HCT116 (cell line): ENCODE measurements around the gene PDE7B. TPM values are rescaled to one million over a fixed set of nuclear protein-coding genes. Genes with fewer than 3 reads are reported as not detected.

Experiments used
- ATAC-seq: fragments of 200-7000 bp; cut with Tn5 transposase; 2 replicates; pipeline ENCODE4 v1.9.1; 2020; ENCODE audit warnings: mild to moderate bottlenecking, moderate library complexity
- BruUV-seq: library from RNA; stranded (reverse); fragments of 400-500 nt; replicated peaks from 2 replicates; lab custom pipeline; 2021; lab: Mats Ljungman, UMichigan
- CTCF ChIA-PET: fragments of 300-600 bp; sonication (Branson Sonifier 250); formaldehyde crosslinking; loops from one replicate; lab custom pipeline; 2021; ENCODE audit warnings: antibody characterized with exemption; lab: Charles Lee
- POLR2A ChIA-PET: fragments of 300-600, 350-600 bp; sonication (Branson Sonifier 250); formaldehyde crosslinking; loops from one replicate; lab custom pipeline; 2021; ENCODE audit warnings: antibody characterized with exemption; lab: Charles Lee
- RAD21 ChIA-PET, 2 experiments: fragments of 300-600 bp; sonication (Branson Sonifier 250); formaldehyde crosslinking; loops; one replicate each; lab custom pipeline; 2023; ENCODE audit warnings: low total read pairs in 2 of 2; ENCODE audit not compliant: uncharacterized antibody in 2 of 2, unreplicated experiment in 2 of 2, low non-redundant PET in 1 of 2; lab: Charles Lee
- DNase-seq: peaks from one replicate; pipeline ENCODE4 v3.0.0-alpha.2; 2010; ENCODE audit warnings: low read depth, low spot score
- H2AFZ ChIP-seq: fragments of 200-600 bp; shearing (Covaris generic), sonication (generic); 2 replicates; pipeline ENCODE4 v1.6.1; 2017; ENCODE audit warnings: low read depth, mixed run types, mixed read lengths, antibody characterized with exemption, low read length; ENCODE audit not compliant: poor library complexity, severe bottlenecking
- H3K27ac ChIP-seq: 2 replicates; pipeline ENCODE4 v1.5.1; 2012; ENCODE audit warnings: low read depth, low read length
- H3K27me3 ChIP-seq: fragments of 200-600 bp; sonication (generic); 2 replicates; pipeline ENCODE4 v1.6.1; 2016; ENCODE audit warnings: mixed run types, low read length, mixed read lengths; ENCODE audit not compliant: insufficient read depth
- H3K36me3 ChIP-seq, 2 experiments: fragments of 200-500 bp in 1 of 2; fragments of 200-600 bp in 1 of 2; sonication (Bioruptor generic) in 1 of 2; sonication (generic) in 1 of 2; 2 replicates each; pipeline versions ENCODE4 v1.5.1 to v1.6.1; 2014 to 2016; ENCODE audit warnings: low read length in 2 of 2, inconsistent platforms in 1 of 2, mixed read lengths in 1 of 2, mixed run types in 1 of 2; ENCODE audit not compliant: insufficient read depth in 2 of 2, control insufficient read depth in 1 of 2
- H3K4me1 ChIP-seq, 2 experiments: fragments of 200-600 bp in 1 of 2; sonication (generic) in 1 of 2; 2 replicates each; pipeline versions ENCODE4 v1.5.1 to v1.6.1; 2012 to 2017; ENCODE audit warnings: low read length in 2 of 2, inconsistent platforms in 1 of 2, mild to moderate bottlenecking in 1 of 2, mixed read lengths in 1 of 2, mixed run types in 1 of 2, moderate library complexity in 1 of 2; ENCODE audit not compliant: insufficient read depth in 2 of 2, control insufficient read depth in 1 of 2
- H3K4me2 ChIP-seq: fragments of 200-600 bp; sonication (generic); 2 replicates; pipeline ENCODE4 v1.6.1; 2017; ENCODE audit warnings: mixed run types, low read length, mixed read lengths
- H3K4me3 ChIP-seq, 2 experiments: fragments of 200-600 bp in 1 of 2; sonication (generic) in 1 of 2; replicated peaks in 1 of 2; 2 replicates each; pipeline ENCODE4 v1.5.1; 2011 to 2016; ENCODE audit warnings: low read length in 2 of 2, control low read depth in 1 of 2, low read depth in 1 of 2, mild to moderate bottlenecking in 1 of 2, mixed read lengths in 1 of 2, mixed run types in 1 of 2
- H3K79me2 ChIP-seq: fragments of 200-600 bp; sonication (generic); 2 replicates; pipeline ENCODE4 v1.6.1; 2017; ENCODE audit warnings: mild to moderate bottlenecking, mixed run types, low read length, moderate library complexity, mixed read lengths; ENCODE audit not compliant: insufficient read depth
- H3K9ac ChIP-seq: fragments of 200-600 bp; sonication (generic); 2 replicates; pipeline ENCODE4 v1.6.1; 2016; ENCODE audit warnings: low read length, mixed read lengths
- H3K9me2 ChIP-seq: fragments of 200-600 bp; sonication (generic), shearing (Covaris generic); 2 replicates; pipeline ENCODE4 v1.6.1; 2017; ENCODE audit warnings: mixed run types, mild to moderate bottlenecking, moderate library complexity; ENCODE audit not compliant: insufficient read depth
- H3K9me3 ChIP-seq, 2 experiments: fragments of 200-500 bp in 1 of 2; fragments of 200-600 bp in 1 of 2; sonication (Bioruptor generic) in 1 of 2; sonication (generic) in 1 of 2; 2 replicates each; pipeline ENCODE4 v1.6.1; 2014 to 2017; ENCODE audit warnings: low read length in 2 of 2, mixed read lengths in 2 of 2, inconsistent platforms in 1 of 2, low read depth in 1 of 2, mild to moderate bottlenecking in 1 of 2, mixed run types in 1 of 2, moderate library complexity in 1 of 2; ENCODE audit not compliant: control insufficient read depth in 1 of 2, insufficient read depth in 1 of 2
- H4K20me1 ChIP-seq: fragments of 200-600 bp; sonication (generic), shearing (Covaris generic); 2 replicates; pipeline ENCODE4 v1.6.1; 2017; ENCODE audit warnings: mixed run types, mild to moderate bottlenecking, moderate library complexity; ENCODE audit not compliant: insufficient read depth
- CBX3 ChIP-seq: IDR thresholded peaks from 2 replicates; pipeline ENCODE4 v1.6.1; 2012; ENCODE audit warnings: low read depth
- EGR1 ChIP-seq: IDR thresholded peaks from 2 replicates; pipeline ENCODE4 v1.6.1; 2012; ENCODE audit warnings: low read depth
- EZH2 ChIP-seq: fragments of 200-600 bp; sonication (generic); IDR thresholded peaks from 2 replicates; pipeline ENCODE4 v1.6.1; 2017; ENCODE audit warnings: antibody characterized with exemption, mixed run types
- EZH2phosphoT487 ChIP-seq: fragments of 200-600 bp; IDR thresholded peaks from 2 replicates; pipeline ENCODE4 v1.6.1; 2018; ENCODE audit warnings: antibody characterized with exemption, borderline replicate concordance
- POLR2AphosphoS5 ChIP-seq: IDR thresholded peaks from 2 replicates; pipeline ENCODE4 v1.6.1; 2011; ENCODE audit warnings: mild to moderate bottlenecking, low read depth, low read length, moderate library complexity
- RAD21 ChIP-seq: IDR thresholded peaks from 2 replicates; pipeline ENCODE4 v1.6.1; 2012; ENCODE audit warnings: low read depth, mild to moderate bottlenecking
- SIN3A ChIP-seq: IDR thresholded peaks from 2 replicates; pipeline ENCODE4 v1.6.1; 2012; ENCODE audit warnings: low read depth
- SRF ChIP-seq: IDR thresholded peaks from 2 replicates; pipeline ENCODE4 v1.6.1; 2012; ENCODE audit warnings: low read depth
- TCF7L2 ChIP-seq: IDR thresholded peaks from 2 replicates; pipeline ENCODE4 v1.7.0; 2011; ENCODE audit warnings: borderline replicate concordance, inconsistent platforms; ENCODE audit not compliant: insufficient read depth, insufficient read length; ENCODE audit errors: extremely low read depth
- YY1 ChIP-seq: IDR thresholded peaks from 2 replicates; pipeline ENCODE4 v1.6.1; 2011; ENCODE audit warnings: low read length, low read depth, moderate library complexity, mild to moderate bottlenecking; ENCODE audit not compliant: insufficient replicate concordance; ENCODE audit errors: extremely low read depth
- ZFX ChIP-seq: fragments of 450-650 bp; IDR thresholded peaks from 2 replicates; pipeline ENCODE4 v1.6.1; 2017
- intact Hi-C: fragments of 100-400 bp; cut with micrococcal nuclease; formaldehyde crosslinking; loops from 2 replicates; pipeline ENCODE4 v1.10.0; 2022
- total RNA-seq: library from RNA; stranded (reverse); gene quantifications from one replicate; pipeline ENCODE4 v1.2.1, GENCODE V29; 2021; ENCODE audit not compliant: unreplicated experiment
- TF ChIP-seq, protein P1 (sequence below): IDR thresholded peaks from 2 replicates; pipeline ENCODE4 v1.6.1; 2011; ENCODE audit warnings: mild to moderate bottlenecking, low read length, moderate library complexity; ENCODE audit not compliant: insufficient replicate concordance; ENCODE audit errors: extremely low read depth
- TF ChIP-seq, protein P2 (sequence below): IDR thresholded peaks from 2 replicates; pipeline ENCODE4 v1.6.1; 2012; ENCODE audit warnings: low read depth
- TF ChIP-seq, protein P3 (sequence below), 3 experiments: fragments of 200-600 bp in 1 of 3; sonication (generic) in 1 of 3; IDR thresholded peaks in 2 of 3; conservative IDR thresholded peaks in 1 of 3; 2 replicates each; pipeline ENCODE4 v1.5.1; 2012 to 2017; ENCODE audit warnings: low read depth in 2 of 3, low read length in 2 of 3, antibody characterized with exemption in 1 of 3, borderline replicate concordance in 1 of 3, control low read depth in 1 of 3, mild to moderate bottlenecking in 1 of 3, mixed read lengths in 1 of 3, mixed run types in 1 of 3, moderate library complexity in 1 of 3; ENCODE audit not compliant: insufficient read depth in 1 of 3

PDE7B gene
- total RNA-seq, 1 experiment from 2014 or later, result 0.61 TPM

DNA sequence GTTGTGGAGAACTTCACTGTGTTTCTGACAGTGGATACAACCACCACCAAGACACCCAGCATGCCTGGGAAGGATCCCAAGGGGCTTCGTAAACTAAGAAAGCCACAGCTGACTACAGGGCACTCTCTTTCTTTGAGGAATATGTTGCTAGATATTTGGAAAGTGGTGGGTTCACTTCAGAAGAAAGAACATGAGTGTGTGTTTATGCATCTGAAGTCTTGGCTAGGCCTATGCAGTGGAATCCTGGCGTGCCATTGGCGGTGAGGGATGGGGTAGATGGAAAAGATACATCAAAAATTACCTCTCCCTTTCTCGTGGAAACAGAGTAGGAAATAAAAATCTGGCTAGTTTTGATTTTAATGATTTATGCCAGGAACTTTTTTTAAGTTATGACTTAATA is 187.7 kb downstream of the PDE7B start:
- no peak overlapping the region for H3K4me3 ChIP-seq
- H3K79me2 ChIP-seq, result no peaks in the 10 kb centered on the region
- H3K27me3 ChIP-seq, result 0 out of 2 replicates have a peak, but pooled peaks cover 6% of the 10 kb centered on the region
- H3K9me2 ChIP-seq, result no peaks in the 10 kb centered on the region
- no TSS peak for BruUV-seq
- intact Hi-C loops, result no loop called here
- H2AFZ ChIP-seq, result no peak overlapping the region
- TF ChIP-seq ZFX (no peak), RAD21 (no peak), EZH2phosphoT487 (no peak), SRF (no peak), YY1 (no peak), CBX3 (no peak), SIN3A (no peak), EGR1 (no peak), POLR2AphosphoS5 (no peak), EZH2 (no peak), TCF7L2 (no peak)
- TF ChIP-seq, protein P1, sequence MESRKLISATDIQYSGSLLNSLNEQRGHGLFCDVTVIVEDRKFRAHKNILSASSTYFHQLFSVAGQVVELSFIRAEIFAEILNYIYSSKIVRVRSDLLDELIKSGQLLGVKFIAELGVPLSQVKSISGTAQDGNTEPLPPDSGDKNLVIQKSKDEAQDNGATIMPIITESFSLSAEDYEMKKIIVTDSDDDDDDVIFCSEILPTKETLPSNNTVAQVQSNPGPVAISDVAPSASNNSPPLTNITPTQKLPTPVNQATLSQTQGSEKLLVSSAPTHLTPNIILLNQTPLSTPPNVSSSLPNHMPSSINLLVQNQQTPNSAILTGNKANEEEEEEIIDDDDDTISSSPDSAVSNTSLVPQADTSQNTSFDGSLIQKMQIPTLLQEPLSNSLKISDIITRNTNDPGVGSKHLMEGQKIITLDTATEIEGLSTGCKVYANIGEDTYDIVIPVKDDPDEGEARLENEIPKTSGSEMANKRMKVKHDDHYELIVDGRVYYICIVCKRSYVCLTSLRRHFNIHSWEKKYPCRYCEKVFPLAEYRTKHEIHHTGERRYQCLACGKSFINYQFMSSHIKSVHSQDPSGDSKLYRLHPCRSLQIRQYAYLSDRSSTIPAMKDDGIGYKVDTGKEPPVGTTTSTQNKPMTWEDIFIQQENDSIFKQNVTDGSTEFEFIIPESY, result no peak
- TF ChIP-seq, protein P2, sequence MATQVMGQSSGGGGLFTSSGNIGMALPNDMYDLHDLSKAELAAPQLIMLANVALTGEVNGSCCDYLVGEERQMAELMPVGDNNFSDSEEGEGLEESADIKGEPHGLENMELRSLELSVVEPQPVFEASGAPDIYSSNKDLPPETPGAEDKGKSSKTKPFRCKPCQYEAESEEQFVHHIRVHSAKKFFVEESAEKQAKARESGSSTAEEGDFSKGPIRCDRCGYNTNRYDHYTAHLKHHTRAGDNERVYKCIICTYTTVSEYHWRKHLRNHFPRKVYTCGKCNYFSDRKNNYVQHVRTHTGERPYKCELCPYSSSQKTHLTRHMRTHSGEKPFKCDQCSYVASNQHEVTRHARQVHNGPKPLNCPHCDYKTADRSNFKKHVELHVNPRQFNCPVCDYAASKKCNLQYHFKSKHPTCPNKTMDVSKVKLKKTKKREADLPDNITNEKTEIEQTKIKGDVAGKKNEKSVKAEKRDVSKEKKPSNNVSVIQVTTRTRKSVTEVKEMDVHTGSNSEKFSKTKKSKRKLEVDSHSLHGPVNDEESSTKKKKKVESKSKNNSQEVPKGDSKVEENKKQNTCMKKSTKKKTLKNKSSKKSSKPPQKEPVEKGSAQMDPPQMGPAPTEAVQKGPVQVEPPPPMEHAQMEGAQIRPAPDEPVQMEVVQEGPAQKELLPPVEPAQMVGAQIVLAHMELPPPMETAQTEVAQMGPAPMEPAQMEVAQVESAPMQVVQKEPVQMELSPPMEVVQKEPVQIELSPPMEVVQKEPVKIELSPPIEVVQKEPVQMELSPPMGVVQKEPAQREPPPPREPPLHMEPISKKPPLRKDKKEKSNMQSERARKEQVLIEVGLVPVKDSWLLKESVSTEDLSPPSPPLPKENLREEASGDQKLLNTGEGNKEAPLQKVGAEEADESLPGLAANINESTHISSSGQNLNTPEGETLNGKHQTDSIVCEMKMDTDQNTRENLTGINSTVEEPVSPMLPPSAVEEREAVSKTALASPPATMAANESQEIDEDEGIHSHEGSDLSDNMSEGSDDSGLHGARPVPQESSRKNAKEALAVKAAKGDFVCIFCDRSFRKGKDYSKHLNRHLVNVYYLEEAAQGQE, result no peak
- TF ChIP-seq, protein P3, sequence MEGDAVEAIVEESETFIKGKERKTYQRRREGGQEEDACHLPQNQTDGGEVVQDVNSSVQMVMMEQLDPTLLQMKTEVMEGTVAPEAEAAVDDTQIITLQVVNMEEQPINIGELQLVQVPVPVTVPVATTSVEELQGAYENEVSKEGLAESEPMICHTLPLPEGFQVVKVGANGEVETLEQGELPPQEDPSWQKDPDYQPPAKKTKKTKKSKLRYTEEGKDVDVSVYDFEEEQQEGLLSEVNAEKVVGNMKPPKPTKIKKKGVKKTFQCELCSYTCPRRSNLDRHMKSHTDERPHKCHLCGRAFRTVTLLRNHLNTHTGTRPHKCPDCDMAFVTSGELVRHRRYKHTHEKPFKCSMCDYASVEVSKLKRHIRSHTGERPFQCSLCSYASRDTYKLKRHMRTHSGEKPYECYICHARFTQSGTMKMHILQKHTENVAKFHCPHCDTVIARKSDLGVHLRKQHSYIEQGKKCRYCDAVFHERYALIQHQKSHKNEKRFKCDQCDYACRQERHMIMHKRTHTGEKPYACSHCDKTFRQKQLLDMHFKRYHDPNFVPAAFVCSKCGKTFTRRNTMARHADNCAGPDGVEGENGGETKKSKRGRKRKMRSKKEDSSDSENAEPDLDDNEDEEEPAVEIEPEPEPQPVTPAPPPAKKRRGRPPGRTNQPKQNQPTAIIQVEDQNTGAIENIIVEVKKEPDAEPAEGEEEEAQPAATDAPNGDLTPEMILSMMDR (IDR thresholded peaks at IDR 0.05 in 2 of 3, conservative IDR thresholded peaks at IDR 0.05 in 1 of 3; ENCODE audit: borderline replicate concordance in 1 of 3, insufficient read depth in 1 of 3, low read depth in 2 of 3, low read length in 2 of 3), result no peak
- no peaks in the 10 kb centered on the region for H3K9me3 ChIP-seq
- H3K4me2 ChIP-seq, result no peak overlapping the region
- ChIA-PET POLR2A (no interaction called here), RAD21 (no interaction called here), CTCF (no interaction called here)
- H3K36me3 ChIP-seq, result no peaks in the 10 kb centered on the region
- DNase-seq (no peak), ATAC-seq (no peak)
- H3K27ac ChIP-seq, result no peak overlapping the region
- no peaks in the 10 kb centered on the region for H4K20me1 ChIP-seq
- no peaks in the 10 kb centered on the region for H3K4me1 ChIP-seq
- no peak overlapping the region for H3K9ac ChIP-seq
